GM12878 (cell line): ENCODE data around the gene CBLB. TPM values are rescaled to one million over a fixed set of nuclear protein-coding genes. Genes with fewer than 3 reads are reported as not detected.

ENCODE experiments used
- BMI1 ChIP-seq: fragments of 450-650 bp; IDR thresholded peaks from 2 replicates; pipeline ENCODE4 v1.6.1; 2016; ENCODE audit warnings: mild to moderate bottlenecking, moderate library complexity, borderline replicate concordance
- HDAC2 ChIP-seq: fragments of 200-600 bp; sonication (generic); IDR thresholded peaks from 2 replicates; pipeline ENCODE4 v1.6.1; 2017
- KLF5 ChIP-seq: fragments of 450-650 bp; IDR thresholded peaks from 2 replicates; pipeline ENCODE4 v1.6.1; 2014; ENCODE audit warnings: mild to moderate bottlenecking; ENCODE audit not compliant: partially characterized antibody
- NFYB ChIP-seq: IDR thresholded peaks from 2 replicates; pipeline ENCODE4 v1.6.1; 2011; ENCODE audit warnings: low read depth, mild to moderate bottlenecking, low read length, improper control_type of control experiment, moderate library complexity; ENCODE audit not compliant: insufficient read depth
- NRF1 ChIP-seq: conservative IDR thresholded peaks from 2 replicates; pipeline ENCODE4 v1.6.1; 2011; ENCODE audit warnings: mild to moderate bottlenecking, low read depth, low read length, improper control_type of control experiment
- PML ChIP-seq: IDR thresholded peaks from 2 replicates; pipeline ENCODE4 v1.6.1; 2012; ENCODE audit warnings: low read length, inconsistent platforms
- SMC3 ChIP-seq: IDR thresholded peaks from 2 replicates; pipeline ENCODE4 v1.6.1; 2011; ENCODE audit warnings: low read length, improper control_type of control experiment, borderline replicate concordance
- STAT3 ChIP-seq: IDR thresholded peaks from 2 replicates; pipeline ENCODE4 v1.6.1; 2011; ENCODE audit warnings: low read depth, low read length, improper control_type of control experiment
- TCF7 ChIP-seq: IDR thresholded peaks from 2 replicates; pipeline ENCODE4 v1.6.1; 2014; ENCODE audit warnings: antibody characterized with exemption, borderline replicate concordance
- ZNF217 ChIP-seq: fragments of 450-650 bp; IDR thresholded peaks from 2 replicates; pipeline ENCODE4 v1.6.1; 2017; ENCODE audit warnings: antibody characterized with exemption, mild to moderate bottlenecking
- ZNF24 ChIP-seq: fragments of 450-650 bp; IDR thresholded peaks from 2 replicates; pipeline ENCODE4 v1.6.1; 2017; ENCODE audit warnings: antibody characterized with exemption, mild to moderate bottlenecking
- ZNF384 ChIP-seq: IDR thresholded peaks from 2 replicates; pipeline ENCODE4 v1.6.1; 2012; ENCODE audit warnings: low read depth, mild to moderate bottlenecking, low read length, improper control_type of control experiment, borderline replicate concordance
- ZNF622 ChIP-seq: fragments of 450-650 bp; IDR thresholded peaks from 2 replicates; pipeline ENCODE4 v1.6.1; 2017; ENCODE audit warnings: mild to moderate bottlenecking, inconsistent platforms
- polyA plus RNA-seq, 11 experiments: library from polyadenylated mRNA; depleted of rRNA in 4 of 11; unstranded in 6 of 11; stranded (reverse) in 5 of 11; fragments of >200 nt; fragmentation: Nextera tagmentation in 4 of 11; fragmentation: Illumina TruSeq in 1 of 11; extraction: Ambion mirVana in 4 of 11; extraction: Trizol in 1 of 11; gene quantifications; 1 replicate in 1 of 11; 2 replicates in 10 of 11; pipeline versions ENCODE4 v1.2.1 to v1.2.3, GENCODE V29; 2011 to 2016; ENCODE audit warnings: inconsistent platforms in 2 of 11, missing spikeins in 2 of 11, low read depth in 1 of 11
- total RNA-seq, 4 experiments: library from RNA; depleted of rRNA in 3 of 4; stranded (reverse); fragments of >200 nt in 3 of 4; fragmentation: Illumina TruSeq in 1 of 4; extraction: Trizol in 1 of 4; gene quantifications; 2 replicates each; pipeline versions ENCODE4 v1.2.1 to v1.2.3, GENCODE V29; 2013 to 2021
- TF ChIP-seq, protein P1 (sequence below): fragments of 450-650 bp; IDR thresholded peaks from 2 replicates; pipeline ENCODE4 v1.6.1; 2017; ENCODE audit warnings: mild to moderate bottlenecking, moderate library complexity
- TF ChIP-seq, protein P2 (sequence below): fragments of 450-650 bp; IDR thresholded peaks from 2 replicates; pipeline ENCODE4 v1.6.1; 2018; ENCODE audit warnings: mild to moderate bottlenecking, low read depth, moderate library complexity; ENCODE audit not compliant: partially characterized antibody
- TF ChIP-seq, protein P3 (sequence below): fragments of 450-650 bp; formaldehyde crosslinking; IDR thresholded peaks from 2 replicates; pipeline ENCODE4 v1.5.0; 2022; ENCODE audit warnings: mild to moderate bottlenecking, missing genetic modification characterization
- TF ChIP-seq, protein P4 (sequence below): fragments of 150-350 bp; IDR thresholded peaks from 2 replicates; pipeline ENCODE4 v1.6.1; 2016; ENCODE audit warnings: low read depth, low read length

CBLB gene
- total and polyA plus RNA-seq, 10 of the 15 experiments (the other 5 are each of a cell fraction or from before 2014, with no cell fraction given): 17.2 to 107 (median 41.9) TPM

DNA sequence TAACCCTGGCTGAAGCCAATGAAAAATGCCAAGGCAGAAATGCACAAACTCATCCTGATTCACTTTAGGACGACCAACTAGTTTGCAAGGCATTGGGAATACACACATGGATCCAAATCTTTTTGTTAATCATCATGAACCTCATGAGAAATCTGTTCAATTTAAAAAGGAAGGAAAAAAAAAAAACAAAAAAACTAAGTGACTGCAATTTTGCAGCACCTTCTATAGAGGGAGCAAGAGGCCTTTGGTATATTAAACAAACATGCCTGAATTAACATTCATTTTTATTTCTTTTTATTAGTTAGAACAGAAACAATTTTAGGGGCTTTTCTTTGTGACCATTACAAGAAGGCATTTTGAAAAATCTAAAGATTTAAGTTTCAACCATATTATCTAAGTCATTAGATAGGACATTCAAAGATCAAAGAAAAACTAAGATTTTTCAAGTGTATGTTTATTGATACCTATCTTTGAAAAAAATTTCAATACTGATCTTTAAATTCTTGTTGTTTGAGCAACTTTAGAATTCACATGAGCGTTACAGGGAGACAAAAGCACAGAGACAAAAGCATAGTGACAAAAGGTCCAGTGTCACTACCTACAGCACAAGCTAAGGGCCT lies 182.4 kb downstream of the CBLB start (continued):
- TF ChIP-seq, protein P1, sequence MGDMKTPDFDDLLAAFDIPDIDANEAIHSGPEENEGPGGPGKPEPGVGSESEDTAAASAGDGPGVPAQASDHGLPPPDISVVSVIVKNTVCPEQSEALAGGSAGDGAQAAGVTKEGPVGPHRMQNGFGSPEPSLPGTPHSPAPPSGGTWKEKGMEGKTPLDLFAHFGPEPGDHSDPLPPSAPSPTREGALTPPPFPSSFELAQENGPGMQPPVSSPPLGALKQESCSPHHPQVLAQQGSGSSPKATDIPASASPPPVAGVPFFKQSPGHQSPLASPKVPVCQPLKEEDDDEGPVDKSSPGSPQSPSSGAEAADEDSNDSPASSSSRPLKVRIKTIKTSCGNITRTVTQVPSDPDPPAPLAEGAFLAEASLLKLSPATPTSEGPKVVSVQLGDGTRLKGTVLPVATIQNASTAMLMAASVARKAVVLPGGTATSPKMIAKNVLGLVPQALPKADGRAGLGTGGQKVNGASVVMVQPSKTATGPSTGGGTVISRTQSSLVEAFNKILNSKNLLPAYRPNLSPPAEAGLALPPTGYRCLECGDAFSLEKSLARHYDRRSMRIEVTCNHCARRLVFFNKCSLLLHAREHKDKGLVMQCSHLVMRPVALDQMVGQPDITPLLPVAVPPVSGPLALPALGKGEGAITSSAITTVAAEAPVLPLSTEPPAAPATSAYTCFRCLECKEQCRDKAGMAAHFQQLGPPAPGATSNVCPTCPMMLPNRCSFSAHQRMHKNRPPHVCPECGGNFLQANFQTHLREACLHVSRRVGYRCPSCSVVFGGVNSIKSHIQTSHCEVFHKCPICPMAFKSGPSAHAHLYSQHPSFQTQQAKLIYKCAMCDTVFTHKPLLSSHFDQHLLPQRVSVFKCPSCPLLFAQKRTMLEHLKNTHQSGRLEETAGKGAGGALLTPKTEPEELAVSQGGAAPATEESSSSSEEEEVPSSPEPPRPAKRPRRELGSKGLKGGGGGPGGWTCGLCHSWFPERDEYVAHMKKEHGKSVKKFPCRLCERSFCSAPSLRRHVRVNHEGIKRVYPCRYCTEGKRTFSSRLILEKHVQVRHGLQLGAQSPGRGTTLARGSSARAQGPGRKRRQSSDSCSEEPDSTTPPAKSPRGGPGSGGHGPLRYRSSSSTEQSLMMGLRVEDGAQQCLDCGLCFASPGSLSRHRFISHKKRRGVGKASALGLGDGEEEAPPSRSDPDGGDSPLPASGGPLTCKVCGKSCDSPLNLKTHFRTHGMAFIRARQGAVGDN: no peak
- peak; percentile 25; the same call in 1 of the 2 replicates for TF ChIP-seq TCF7
- no peak for TF ChIP-seq ZNF217
- TF ChIP-seq SMC3: peak; percentile 71; the same call in 1 of the 2 replicates
- no peak for TF ChIP-seq BMI1
- TF ChIP-seq KLF5: no peak
- TF ChIP-seq ZNF622: no peak
- peak; percentile 97 for TF ChIP-seq ZNF384
- TF ChIP-seq NRF1: no peak
- no peak for TF ChIP-seq PML
- no peak for TF ChIP-seq ZNF24
- no peak for TF ChIP-seq NFYB
- TF ChIP-seq HDAC2: no peak
- TF ChIP-seq, protein P2, sequence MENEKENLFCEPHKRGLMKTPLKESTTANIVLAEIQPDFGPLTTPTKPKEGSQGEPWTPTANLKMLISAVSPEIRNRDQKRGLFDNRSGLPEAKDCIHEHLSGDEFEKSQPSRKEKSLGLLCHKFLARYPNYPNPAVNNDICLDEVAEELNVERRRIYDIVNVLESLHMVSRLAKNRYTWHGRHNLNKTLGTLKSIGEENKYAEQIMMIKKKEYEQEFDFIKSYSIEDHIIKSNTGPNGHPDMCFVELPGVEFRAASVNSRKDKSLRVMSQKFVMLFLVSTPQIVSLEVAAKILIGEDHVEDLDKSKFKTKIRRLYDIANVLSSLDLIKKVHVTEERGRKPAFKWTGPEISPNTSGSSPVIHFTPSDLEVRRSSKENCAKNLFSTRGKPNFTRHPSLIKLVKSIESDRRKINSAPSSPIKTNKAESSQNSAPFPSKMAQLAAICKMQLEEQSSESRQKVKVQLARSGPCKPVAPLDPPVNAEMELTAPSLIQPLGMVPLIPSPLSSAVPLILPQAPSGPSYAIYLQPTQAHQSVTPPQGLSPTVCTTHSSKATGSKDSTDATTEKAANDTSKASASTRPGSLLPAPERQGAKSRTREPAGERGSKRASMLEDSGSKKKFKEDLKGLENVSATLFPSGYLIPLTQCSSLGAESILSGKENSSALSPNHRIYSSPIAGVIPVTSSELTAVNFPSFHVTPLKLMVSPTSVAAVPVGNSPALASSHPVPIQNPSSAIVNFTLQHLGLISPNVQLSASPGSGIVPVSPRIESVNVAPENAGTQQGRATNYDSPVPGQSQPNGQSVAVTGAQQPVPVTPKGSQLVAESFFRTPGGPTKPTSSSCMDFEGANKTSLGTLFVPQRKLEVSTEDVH: no peak
- TF ChIP-seq, protein P3, sequence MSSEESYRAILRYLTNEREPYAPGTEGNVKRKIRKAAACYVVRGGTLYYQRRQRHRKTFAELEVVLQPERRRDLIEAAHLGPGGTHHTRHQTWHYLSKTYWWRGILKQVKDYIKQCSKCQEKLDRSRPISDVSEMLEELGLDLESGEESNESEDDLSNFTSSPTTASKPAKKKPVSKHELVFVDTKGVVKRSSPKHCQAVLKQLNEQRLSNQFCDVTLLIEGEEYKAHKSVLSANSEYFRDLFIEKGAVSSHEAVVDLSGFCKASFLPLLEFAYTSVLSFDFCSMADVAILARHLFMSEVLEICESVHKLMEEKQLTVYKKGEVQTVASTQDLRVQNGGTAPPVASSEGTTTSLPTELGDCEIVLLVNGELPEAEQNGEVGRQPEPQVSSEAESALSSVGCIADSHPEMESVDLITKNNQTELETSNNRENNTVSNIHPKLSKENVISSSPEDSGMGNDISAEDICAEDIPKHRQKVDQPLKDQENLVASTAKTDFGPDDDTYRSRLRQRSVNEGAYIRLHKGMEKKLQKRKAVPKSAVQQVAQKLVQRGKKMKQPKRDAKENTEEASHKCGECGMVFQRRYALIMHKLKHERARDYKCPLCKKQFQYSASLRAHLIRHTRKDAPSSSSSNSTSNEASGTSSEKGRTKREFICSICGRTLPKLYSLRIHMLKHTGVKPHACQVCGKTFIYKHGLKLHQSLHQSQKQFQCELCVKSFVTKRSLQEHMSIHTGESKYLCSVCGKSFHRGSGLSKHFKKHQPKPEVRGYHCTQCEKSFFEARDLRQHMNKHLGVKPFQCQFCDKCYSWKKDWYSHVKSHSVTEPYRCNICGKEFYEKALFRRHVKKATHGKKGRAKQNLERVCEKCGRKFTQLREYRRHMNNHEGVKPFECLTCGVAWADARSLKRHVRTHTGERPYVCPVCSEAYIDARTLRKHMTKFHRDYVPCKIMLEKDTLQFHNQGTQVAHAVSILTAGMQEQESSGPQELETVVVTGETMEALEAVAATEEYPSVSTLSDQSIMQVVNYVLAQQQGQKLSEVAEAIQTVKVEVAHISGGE (CRISPR knock-in tag): no peak
- TF ChIP-seq, protein P4, sequence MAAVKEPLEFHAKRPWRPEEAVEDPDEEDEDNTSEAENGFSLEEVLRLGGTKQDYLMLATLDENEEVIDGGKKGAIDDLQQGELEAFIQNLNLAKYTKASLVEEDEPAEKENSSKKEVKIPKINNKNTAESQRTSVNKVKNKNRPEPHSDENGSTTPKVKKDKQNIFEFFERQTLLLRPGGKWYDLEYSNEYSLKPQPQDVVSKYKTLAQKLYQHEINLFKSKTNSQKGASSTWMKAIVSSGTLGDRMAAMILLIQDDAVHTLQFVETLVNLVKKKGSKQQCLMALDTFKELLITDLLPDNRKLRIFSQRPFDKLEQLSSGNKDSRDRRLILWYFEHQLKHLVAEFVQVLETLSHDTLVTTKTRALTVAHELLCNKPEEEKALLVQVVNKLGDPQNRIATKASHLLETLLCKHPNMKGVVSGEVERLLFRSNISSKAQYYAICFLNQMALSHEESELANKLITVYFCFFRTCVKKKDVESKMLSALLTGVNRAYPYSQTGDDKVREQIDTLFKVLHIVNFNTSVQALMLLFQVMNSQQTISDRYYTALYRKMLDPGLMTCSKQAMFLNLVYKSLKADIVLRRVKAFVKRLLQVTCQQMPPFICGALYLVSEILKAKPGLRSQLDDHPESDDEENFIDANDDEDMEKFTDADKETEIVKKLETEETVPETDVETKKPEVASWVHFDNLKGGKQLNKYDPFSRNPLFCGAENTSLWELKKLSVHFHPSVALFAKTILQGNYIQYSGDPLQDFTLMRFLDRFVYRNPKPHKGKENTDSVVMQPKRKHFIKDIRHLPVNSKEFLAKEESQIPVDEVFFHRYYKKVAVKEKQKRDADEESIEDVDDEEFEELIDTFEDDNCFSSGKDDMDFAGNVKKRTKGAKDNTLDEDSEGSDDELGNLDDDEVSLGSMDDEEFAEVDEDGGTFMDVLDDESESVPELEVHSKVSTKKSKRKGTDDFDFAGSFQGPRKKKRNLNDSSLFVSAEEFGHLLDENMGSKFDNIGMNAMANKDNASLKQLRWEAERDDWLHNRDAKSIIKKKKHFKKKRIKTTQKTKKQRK: no peak
- no peak for TF ChIP-seq STAT3
